GM23338 (cell line): ENCODE measurements around the gene SEPHS1. TPM values are rescaled to one million over a fixed set of nuclear protein-coding genes. Genes with fewer than 3 reads are reported as not detected.
A peak's percentile ranks its signal among the peaks of the same experiment; 100 is the strongest.

Experiments used
- ATAC-seq: fragments of 200-7000 bp; cut with Tn5 transposase; 3 replicates; pipeline ENCODE4 v1.9.1; 2020
- DNase-seq: peaks from one replicate; pipeline ENCODE4 v3.0.0-alpha.2; 2015; ENCODE audit warnings: low spot score
- H2AFZ ChIP-seq: fragments of 200-600 bp; sonication (generic); 2 replicates; pipeline ENCODE4 v1.8.0; 2016; ENCODE audit warnings: antibody characterized with exemption, mild to moderate bottlenecking, moderate library complexity
- H3F3A ChIP-seq: fragments of 200-600 bp; sonication (generic); replicated peaks from 2 replicates; pipeline ENCODE4 v1.8.0; 2017; ENCODE audit warnings: antibody characterized with exemption, mixed run types, low read depth
- H3K27ac ChIP-seq: fragments of 200-600 bp; sonication (generic); 2 replicates; pipeline ENCODE4 v1.6.1; 2016; ENCODE audit warnings: low read depth
- H3K27me3 ChIP-seq: fragments of 200-600 bp; sonication (generic); 2 replicates; pipeline ENCODE4 v1.8.0; 2016; ENCODE audit warnings: mild to moderate bottlenecking, mixed run types, moderate library complexity; ENCODE audit not compliant: insufficient read depth
- H3K36me3 ChIP-seq: fragments of 200-600 bp; sonication (generic); 2 replicates; pipeline ENCODE4 v1.8.0; 2016; ENCODE audit warnings: mild to moderate bottlenecking; ENCODE audit not compliant: insufficient read depth
- H3K4me1 ChIP-seq: fragments of 200-600 bp; sonication (generic); 2 replicates; pipeline ENCODE4 v1.8.0; 2016; ENCODE audit warnings: mild to moderate bottlenecking, moderate library complexity; ENCODE audit not compliant: insufficient read depth
- H3K4me2 ChIP-seq: fragments of 200-600 bp; sonication (generic); 2 replicates; pipeline ENCODE4 v1.7.1; 2017; ENCODE audit warnings: mixed run types
- H3K4me3 ChIP-seq: fragments of 200-600 bp; sonication (generic); 2 replicates; pipeline ENCODE4 v1.6.1; 2016; ENCODE audit warnings: mixed run types
- H3K79me2 ChIP-seq: fragments of 200-600 bp; sonication (generic); replicated peaks from 2 replicates; pipeline ENCODE4 v1.8.0; 2017; ENCODE audit warnings: mild to moderate bottlenecking; ENCODE audit not compliant: insufficient read depth
- H3K9me2 ChIP-seq: fragments of 200-600 bp; sonication (generic); 2 replicates; pipeline ENCODE4 v1.8.0; 2017; ENCODE audit not compliant: insufficient read depth
- H4K20me1 ChIP-seq: fragments of 200-600 bp; sonication (generic); replicated peaks from 2 replicates; pipeline ENCODE4 v1.8.0; 2017; ENCODE audit warnings: mild to moderate bottlenecking; ENCODE audit not compliant: insufficient read depth
- H3K27ac Mint-ChIP-seq: 2 replicates; pipeline ENCODE4 v1.8.0; 2020; ENCODE audit warnings: inconsistent platforms, mild to moderate bottlenecking, moderate library complexity, mixed read lengths
- H3K27me3 Mint-ChIP-seq: 3 replicates; pipeline ENCODE4 v1.8.0; 2022; ENCODE audit warnings: low read depth, mild to moderate bottlenecking, moderate library complexity, mixed read lengths, inconsistent platforms; ENCODE audit not compliant: insufficient read depth, poor library complexity
- H3K36me3 Mint-ChIP-seq: 3 replicates; pipeline ENCODE4 v1.8.0; 2021; ENCODE audit warnings: low read depth, mild to moderate bottlenecking, inconsistent platforms, moderate library complexity, mixed read lengths
- H3K4me1 Mint-ChIP-seq: 3 replicates; pipeline ENCODE4 v1.8.0; 2020; ENCODE audit warnings: mild to moderate bottlenecking, inconsistent platforms, mixed read lengths
- H3K4me3 Mint-ChIP-seq: 3 replicates; pipeline ENCODE4 v1.8.0; 2021; ENCODE audit warnings: moderate library complexity, mild to moderate bottlenecking, inconsistent platforms, mixed read lengths
- H3K9me3 Mint-ChIP-seq: 3 replicates; pipeline ENCODE4 v1.8.0; 2020; ENCODE audit warnings: moderate library complexity, mild to moderate bottlenecking, inconsistent platforms, mixed read lengths
- CREB1 ChIP-seq: fragments of 250-450 bp; sonication (Bioruptor Pico); IDR thresholded peaks from 2 replicates; pipeline ENCODE4 v1.5.0; 2020; ENCODE audit warnings: low read depth, mild to moderate bottlenecking, moderate library complexity
- CTCF ChIP-seq, 2 experiments: fragments of 200-600 bp in 1 of 2; sonication (generic) in 1 of 2; conservative IDR thresholded peaks; 2 replicates each; pipeline versions ENCODE4 v1.5.1 to v1.6.1; 2016 to 2017; ENCODE audit warnings: antibody characterized with exemption in 2 of 2, low read depth in 2 of 2, mild to moderate bottlenecking in 2 of 2, moderate library complexity in 1 of 2
- ETS1 ChIP-seq: IDR thresholded peaks from 2 replicates; pipeline ENCODE4 v1.6.1; 2016; ENCODE audit warnings: antibody characterized with exemption
- EZH2 ChIP-seq: fragments of 200-600 bp; sonication (generic); IDR thresholded peaks from one replicate; pipeline ENCODE4 v1.8.0; 2017; ENCODE audit warnings: antibody characterized with exemption, mild to moderate bottlenecking, low read depth; ENCODE audit not compliant: unreplicated experiment
- EZH2phosphoT487 ChIP-seq: fragments of 200-600 bp; sonication (generic); IDR thresholded peaks from one replicate; pipeline ENCODE4 v1.8.1; 2018; ENCODE audit warnings: antibody characterized with exemption; ENCODE audit not compliant: unreplicated experiment
- JUNB ChIP-seq: IDR thresholded peaks from one replicate; pipeline ENCODE4 v1.6.1; 2016; ENCODE audit warnings: antibody characterized with exemption; ENCODE audit not compliant: unreplicated experiment
- NANOG ChIP-seq: IDR thresholded peaks from 2 replicates; pipeline ENCODE4 v1.6.1; 2016; ENCODE audit warnings: antibody characterized with exemption, borderline replicate concordance
- POLR2AphosphoS5 ChIP-seq: IDR thresholded peaks from 2 replicates; pipeline ENCODE4 v1.6.1; 2016; ENCODE audit warnings: antibody characterized with exemption, low read depth
- REST ChIP-seq: IDR thresholded peaks from one replicate; pipeline ENCODE4 v1.6.1; 2018; ENCODE audit warnings: antibody characterized with exemption; ENCODE audit not compliant: unreplicated experiment
- STAT1 ChIP-seq: IDR thresholded peaks from one replicate; pipeline ENCODE4 v1.6.1; 2016; ENCODE audit warnings: antibody characterized with exemption; ENCODE audit not compliant: unreplicated experiment
- ZNF114 ChIP-seq: fragments of 250-450 bp; sonication (Bioruptor Pico); IDR thresholded peaks from 2 replicates; pipeline ENCODE4 v1.5.0; 2020; ENCODE audit warnings: mild to moderate bottlenecking, moderate library complexity
- ZNF331 ChIP-seq: fragments of 250-450 bp; sonication (Bioruptor Pico); IDR thresholded peaks from 2 replicates; pipeline ENCODE4 v1.5.0; 2020; ENCODE audit warnings: low read depth, mild to moderate bottlenecking, moderate library complexity
- ZNF462 ChIP-seq: fragments of 250-450 bp; sonication (Bioruptor Pico); IDR thresholded peaks from 2 replicates; pipeline ENCODE4 v1.5.0; 2020; ENCODE audit warnings: mild to moderate bottlenecking, moderate library complexity
- polyA plus RNA-seq: library from polyadenylated mRNA; unstranded; fragments of >200 nt; fragmentation: Nextera tagmentation; extraction: Ambion mirVana; gene quantifications from 2 replicates; pipeline ENCODE4 v1.2.1, GENCODE V29; 2016
- total RNA-seq: library from RNA; depleted of rRNA; stranded (reverse); fragments of >200 nt; shearing (Covaris generic); gene quantifications from 2 replicates; pipeline ENCODE4 v1.2.3, GENCODE V29; 2014

SEPHS1 gene
- total and polyA plus RNA-seq, 2 experiments from 2014 or later = 260 to 609 TPM

- H3K27me3 Mint-ChIP-seq = peaks cover 17% of the 10 kb centered on the region
Measured at GRCh38 chr10:13268310-13268709, 79.8 kb downstream of the SEPHS1 start.

More at GRCh38 chr10:13268310-13268709, 79.8 kb downstream of the SEPHS1 start:
- Histone ChIP-seq H3K4me1 (peaks cover 30% of the 10 kb centered on the region), H3K4me2 (no peak overlapping the region), H3K9me2 (no peaks in the 10 kb centered on the region), H3K27ac (peak overlapping the region; percentile 37; the same call in 1 of the 2 replicates), H4K20me1 (no peaks in the 10 kb centered on the region), H2AFZ (no peak overlapping the region), H3K79me2 (no peaks in the 10 kb centered on the region), H3F3A (peaks cover 12% of the 10 kb centered on the region), H3K36me3 (no peaks in the 10 kb centered on the region), H3K4me3 (no peak overlapping the region), H3K27me3 (no peaks in the 10 kb centered on the region)
- peaks cover 36% of the 10 kb centered on the region for H3K4me1 Mint-ChIP-seq
- no peak for TF ChIP-seq ZNF462 (CRISPR knock-in tag)
- TF ChIP-seq EZH2phosphoT487 = no peak
- TF ChIP-seq ZNF114 (CRISPR knock-in tag) = no peak
- no peak for TF ChIP-seq NANOG
- TF ChIP-seq ETS1 = no peak
- no peak for TF ChIP-seq CREB1 (CRISPR knock-in tag)
- TF ChIP-seq ZNF331 (CRISPR knock-in tag) = no peak
- no peak for TF ChIP-seq REST
- TF ChIP-seq POLR2AphosphoS5 = no peak
- no peak for TF ChIP-seq JUNB
- TF ChIP-seq CTCF (conservative IDR thresholded peaks at IDR 0.05; ENCODE audit: low read depth in 2 of 2) = no peak
- TF ChIP-seq EZH2 = no peak
- no peak for TF ChIP-seq STAT1
- no peak overlapping the region for H3K4me3 Mint-ChIP-seq
- H3K36me3 Mint-ChIP-seq = no peaks in the 10 kb centered on the region
- DNase-seq (no peak), ATAC-seq (no peak)
- no peak overlapping the region for H3K27ac Mint-ChIP-seq
- no peaks in the 10 kb centered on the region for H3K9me3 Mint-ChIP-seq
